Measurements from ENCODE around the gene MGAT5.
"Not testable (repeated sequence)": the region's sequence is repeated elsewhere in the genome, so short reads cannot be mapped to it uniquely, and the experiment has no call there.

The MGAT5 gene

DNA sequence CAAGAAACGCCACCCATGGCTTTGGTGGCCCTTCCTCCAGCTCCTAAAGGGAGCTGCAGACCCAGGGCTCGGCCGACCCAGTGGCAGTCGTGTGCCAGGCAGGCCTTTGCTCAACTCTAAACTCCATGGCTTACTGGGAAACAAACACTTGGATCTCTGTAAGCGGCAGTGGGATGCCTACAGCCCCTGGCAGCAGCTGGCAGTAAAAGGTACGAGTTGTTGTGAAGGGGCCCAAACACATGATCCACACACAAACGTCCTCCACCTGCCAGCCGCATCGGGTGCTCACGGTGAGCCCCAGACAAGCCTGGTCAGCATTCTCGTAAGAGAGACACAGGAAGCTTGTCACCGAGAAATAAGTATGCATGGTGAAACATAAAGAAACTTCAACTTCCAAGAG, 214.9 kb downstream of the MGAT5 start:
- H3K4me3 ChIP-seq (ENCODE audit: low read depth, low read length): no peak overlapping the region
- no peak overlapping the region for H3K27ac ChIP-seq (ENCODE audit: low read depth, low read length)
- no peak overlapping the region for H3K9ac ChIP-seq (ENCODE audit: low read length)

DNA sequence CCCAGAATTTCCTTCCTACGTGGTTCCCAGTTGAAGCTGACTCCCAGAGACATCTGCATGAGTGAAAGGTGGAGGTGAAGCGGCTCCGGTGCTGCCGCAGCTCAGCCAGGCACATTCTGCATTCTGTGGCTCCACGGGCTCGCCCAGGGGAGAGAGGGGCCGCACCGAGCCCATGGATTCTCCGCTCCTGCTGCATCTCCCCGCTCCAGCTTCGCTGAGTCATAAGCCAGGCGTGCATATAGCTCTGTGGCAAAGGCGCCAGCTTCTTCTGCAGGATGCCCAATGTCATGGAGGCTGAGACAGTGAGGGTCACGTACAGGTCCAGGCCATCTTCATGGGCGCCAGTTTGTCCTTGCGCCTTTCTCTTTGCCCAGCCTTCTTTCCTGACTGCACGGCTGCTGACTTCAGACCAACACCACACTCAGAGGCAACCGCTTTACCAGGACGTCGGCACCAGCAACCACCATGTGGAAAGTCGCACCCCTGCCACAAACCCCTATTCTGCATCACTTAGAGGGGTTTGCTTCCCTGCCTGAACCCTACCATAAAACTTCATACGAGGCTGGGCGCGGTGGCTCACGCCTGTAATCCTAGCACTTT, 215.7 kb downstream of the MGAT5 start:
- no peaks in the 10 kb centered on the region for H3K4me1 ChIP-seq (ENCODE audit: control insufficient read depth, insufficient read depth, low read length)
- H3K27ac ChIP-seq (ENCODE audit: low read depth, low read length): no peak overlapping the region
- no peaks in the 10 kb centered on the region for H3K9me3 ChIP-seq (ENCODE audit: control insufficient read depth, insufficient read depth, low read depth, low read length)
- no peaks in the 10 kb centered on the region for H3K36me3 ChIP-seq (ENCODE audit: control insufficient read depth, insufficient read depth, low read length)
- H3K27me3 ChIP-seq (ENCODE audit: control insufficient read depth, insufficient read depth, low read length): no peaks in the 10 kb centered on the region
- no peak overlapping the region for H3K4me3 ChIP-seq (ENCODE audit: low read depth, low read length)
- no peak overlapping the region for H3K9ac ChIP-seq (ENCODE audit: low read length)

More for the DNA sequence above, 214.9 kb downstream of the MGAT5 start:
- H3K9me3 ChIP-seq (ENCODE audit: control insufficient read depth, insufficient read depth, low read depth, low read length): no peaks in the 10 kb centered on the region
- H3K27me3 ChIP-seq (ENCODE audit: control insufficient read depth, insufficient read depth, low read length): no peaks in the 10 kb centered on the region
- H3K4me1 ChIP-seq (ENCODE audit: control insufficient read depth, insufficient read depth, low read length): no peaks in the 10 kb centered on the region
- no peaks in the 10 kb centered on the region for H3K36me3 ChIP-seq (ENCODE audit: control insufficient read depth, insufficient read depth, low read length)

DNA sequence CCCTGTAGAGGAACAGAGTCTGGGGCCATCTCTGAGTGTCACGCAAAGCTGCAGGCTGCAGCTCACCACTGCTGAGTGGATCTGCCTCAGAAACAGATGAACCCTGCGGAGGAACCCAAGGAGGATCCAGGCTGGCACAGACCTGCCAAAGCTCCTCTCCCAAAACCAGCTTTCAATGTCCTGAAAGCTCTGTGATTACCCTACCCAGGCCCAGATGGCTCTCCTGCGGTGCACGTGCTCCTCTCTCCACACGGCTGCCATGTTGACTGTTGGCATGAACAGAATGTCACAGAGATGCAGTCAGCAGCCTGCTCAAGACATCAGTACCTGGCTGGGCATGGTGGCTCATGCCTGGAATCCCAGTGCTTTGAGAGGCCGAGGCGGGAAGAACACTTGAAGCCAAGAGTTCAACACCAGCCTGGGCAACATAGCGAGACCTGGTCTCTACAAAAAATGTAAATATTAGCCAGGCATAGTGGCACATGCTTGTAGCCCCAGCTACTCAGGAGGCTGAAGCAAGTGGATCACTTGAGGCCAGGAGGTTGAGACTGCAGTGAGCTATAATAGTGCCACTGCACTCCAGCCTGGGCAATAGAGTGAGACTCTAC, 216.8 kb downstream of the MGAT5 start:
- no peaks in the 10 kb centered on the region for H3K9me3 ChIP-seq (ENCODE audit: control insufficient read depth, insufficient read depth, low read depth, low read length)
- no peaks in the 10 kb centered on the region for H3K4me1 ChIP-seq (ENCODE audit: control insufficient read depth, insufficient read depth, low read length)
- H3K9ac ChIP-seq (ENCODE audit: low read length): no peak overlapping the region
- no peaks in the 10 kb centered on the region for H3K27me3 ChIP-seq (ENCODE audit: control insufficient read depth, insufficient read depth, low read length)
- no peak overlapping the region for H3K27ac ChIP-seq (ENCODE audit: low read depth, low read length)
- H3K36me3 ChIP-seq (ENCODE audit: control insufficient read depth, insufficient read depth, low read length): no peaks in the 10 kb centered on the region
- H3K4me3 ChIP-seq (ENCODE audit: low read depth, low read length): no peak overlapping the region

DNA sequence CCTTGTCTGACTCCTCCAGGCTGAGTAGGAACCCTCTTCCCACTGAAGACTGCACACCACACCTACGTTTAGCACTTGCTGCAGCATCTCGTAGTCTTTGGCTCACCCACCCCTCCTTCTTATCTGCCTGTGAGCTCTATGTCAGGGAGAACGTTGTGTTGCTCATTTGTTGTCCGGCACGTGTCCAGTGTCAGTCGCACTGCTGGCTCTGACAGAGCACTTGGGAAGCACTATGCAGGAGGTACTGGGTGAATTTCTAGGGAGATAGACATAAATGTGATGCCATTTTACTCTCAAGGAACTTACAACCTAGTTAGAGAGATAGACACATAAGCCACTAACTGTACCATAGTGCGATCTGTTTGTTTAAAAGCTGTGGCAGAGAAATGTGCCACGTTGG, 223.1 kb downstream of the MGAT5 start:
- not testable (repeated sequence) for H3K4me3 ChIP-seq (ENCODE audit: low read depth, low read length); H3K4me1 ChIP-seq (ENCODE audit: control insufficient read depth, insufficient read depth, low read length); H3K27me3 ChIP-seq (ENCODE audit: control insufficient read depth, insufficient read depth, low read length); H3K9ac ChIP-seq (ENCODE audit: low read length); H3K27ac ChIP-seq (ENCODE audit: low read depth, low read length); H3K36me3 ChIP-seq (ENCODE audit: control insufficient read depth, insufficient read depth, low read length); H3K9me3 ChIP-seq (ENCODE audit: control insufficient read depth, insufficient read depth, low read depth, low read length)

DNA sequence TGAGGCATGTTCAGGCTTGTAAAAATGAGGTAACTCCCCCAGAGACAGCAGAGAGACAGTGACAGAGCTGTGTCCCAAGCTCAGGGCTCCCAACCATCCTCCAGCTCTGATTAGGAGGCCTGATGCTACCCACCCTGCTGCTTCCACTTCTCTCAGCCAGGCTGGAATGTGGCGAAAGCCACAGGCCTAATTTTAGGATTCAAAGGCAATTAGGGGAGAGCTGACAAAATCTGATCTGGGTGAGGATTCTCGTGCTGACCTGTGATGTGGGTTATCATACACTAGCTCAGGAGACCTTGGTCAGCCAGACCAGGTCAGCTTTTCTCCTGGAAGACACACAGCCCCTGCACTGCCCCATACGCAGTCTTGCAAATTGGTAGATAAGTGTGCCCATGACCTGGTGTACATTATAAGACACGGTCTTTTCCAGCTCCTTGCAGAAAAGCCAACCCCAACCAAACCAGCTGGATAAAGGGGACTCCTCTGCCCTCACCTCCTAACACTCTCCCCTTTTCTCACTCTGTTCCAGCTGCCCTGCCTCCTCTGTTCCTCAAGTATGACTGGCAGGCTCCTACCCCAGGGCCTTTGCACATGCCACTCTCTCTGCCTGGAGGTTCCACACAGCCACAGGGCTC, 225.9 kb downstream of the MGAT5 start:
- H3K9me3 ChIP-seq (ENCODE audit: control insufficient read depth, insufficient read depth, low read depth, low read length): no peaks in the 10 kb centered on the region
- H3K9ac ChIP-seq (ENCODE audit: low read length): no peak overlapping the region
- H3K4me3 ChIP-seq (ENCODE audit: low read depth, low read length): no peak overlapping the region
- no peaks in the 10 kb centered on the region for H3K4me1 ChIP-seq (ENCODE audit: control insufficient read depth, insufficient read depth, low read length)
- no peak overlapping the region for H3K27ac ChIP-seq (ENCODE audit: low read depth, low read length)
- H3K36me3 ChIP-seq (ENCODE audit: control insufficient read depth, insufficient read depth, low read length): no peaks in the 10 kb centered on the region
- H3K27me3 ChIP-seq (ENCODE audit: control insufficient read depth, insufficient read depth, low read length): no peaks in the 10 kb centered on the region

DNA sequence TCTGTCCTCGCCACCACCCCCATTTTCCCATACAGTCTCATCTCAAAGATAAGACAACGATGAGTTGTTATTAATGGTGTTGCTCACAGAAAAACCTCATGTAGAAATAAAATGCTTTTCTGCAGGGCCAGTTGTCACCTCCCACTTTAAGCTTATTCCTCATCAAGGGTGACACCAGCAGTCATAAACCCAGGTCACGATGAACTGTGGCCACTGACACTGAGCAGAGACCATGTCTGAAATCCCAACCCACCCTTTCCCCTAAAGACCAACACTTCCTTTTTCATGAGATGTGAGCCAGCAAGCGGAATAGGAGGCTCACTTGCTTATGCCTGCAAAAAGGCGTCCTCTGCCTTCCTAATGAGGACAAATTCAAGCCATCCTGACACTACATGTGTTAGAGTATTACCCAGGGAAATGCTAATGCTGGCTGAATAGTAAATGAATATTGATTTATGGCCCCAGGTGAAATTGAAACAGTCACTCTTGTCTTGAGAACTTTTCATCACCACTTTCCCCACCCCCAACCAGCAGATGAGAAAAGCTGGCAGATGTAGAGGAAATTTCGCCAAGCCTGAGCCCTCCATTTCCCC, 228.4 kb downstream of the MGAT5 start:
- H3K9ac ChIP-seq (ENCODE audit: low read length): no peak overlapping the region
- H3K9me3 ChIP-seq (ENCODE audit: control insufficient read depth, insufficient read depth, low read depth, low read length): no peaks in the 10 kb centered on the region
- H3K4me1 ChIP-seq (ENCODE audit: control insufficient read depth, insufficient read depth, low read length): no peaks in the 10 kb centered on the region
- H3K27me3 ChIP-seq (ENCODE audit: control insufficient read depth, insufficient read depth, low read length): no peaks in the 10 kb centered on the region
- H3K4me3 ChIP-seq (ENCODE audit: low read depth, low read length): no peak overlapping the region
- no peaks in the 10 kb centered on the region for H3K36me3 ChIP-seq (ENCODE audit: control insufficient read depth, insufficient read depth, low read length)
- H3K27ac ChIP-seq (ENCODE audit: low read depth, low read length): no peak overlapping the region

DNA sequence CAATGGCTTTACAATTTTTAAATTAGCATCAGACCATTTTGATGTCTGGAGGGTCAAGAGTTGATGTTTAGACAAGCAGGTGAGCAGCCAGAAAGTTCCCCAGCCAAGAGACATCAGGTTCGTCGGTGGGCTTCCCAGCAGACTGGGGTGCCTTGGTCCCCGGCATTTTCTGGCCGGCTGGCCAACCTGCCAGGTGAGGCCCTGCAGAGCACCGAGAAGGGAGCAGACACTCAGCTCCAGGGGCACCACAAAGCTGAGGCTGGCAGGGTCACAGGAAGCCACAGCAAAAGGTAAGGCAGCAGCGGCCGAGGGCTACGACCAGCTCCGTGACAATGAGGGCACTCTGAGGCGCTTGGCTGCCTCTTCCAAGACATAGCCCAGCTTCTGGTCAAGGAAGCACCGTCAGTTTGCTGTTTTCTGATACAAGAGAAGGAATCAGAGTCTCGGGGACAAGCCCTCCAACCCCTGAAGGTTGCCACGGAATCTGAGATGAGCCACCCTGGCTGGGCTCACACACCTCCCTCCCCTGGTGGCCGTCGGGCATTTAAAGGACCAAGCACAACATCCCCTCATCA, 229.0 kb downstream of the MGAT5 start:
- no peak overlapping the region for H3K9ac ChIP-seq (ENCODE audit: low read length)
- no peaks in the 10 kb centered on the region for H3K36me3 ChIP-seq (ENCODE audit: control insufficient read depth, insufficient read depth, low read length)
- H3K4me3 ChIP-seq (ENCODE audit: low read depth, low read length): no peak overlapping the region
- H3K27me3 ChIP-seq (ENCODE audit: control insufficient read depth, insufficient read depth, low read length): no peaks in the 10 kb centered on the region
- no peaks in the 10 kb centered on the region for H3K4me1 ChIP-seq (ENCODE audit: control insufficient read depth, insufficient read depth, low read length)
- H3K27ac ChIP-seq (ENCODE audit: low read depth, low read length): no peak overlapping the region
- H3K9me3 ChIP-seq (ENCODE audit: control insufficient read depth, insufficient read depth, low read depth, low read length): no peaks in the 10 kb centered on the region

DNA sequence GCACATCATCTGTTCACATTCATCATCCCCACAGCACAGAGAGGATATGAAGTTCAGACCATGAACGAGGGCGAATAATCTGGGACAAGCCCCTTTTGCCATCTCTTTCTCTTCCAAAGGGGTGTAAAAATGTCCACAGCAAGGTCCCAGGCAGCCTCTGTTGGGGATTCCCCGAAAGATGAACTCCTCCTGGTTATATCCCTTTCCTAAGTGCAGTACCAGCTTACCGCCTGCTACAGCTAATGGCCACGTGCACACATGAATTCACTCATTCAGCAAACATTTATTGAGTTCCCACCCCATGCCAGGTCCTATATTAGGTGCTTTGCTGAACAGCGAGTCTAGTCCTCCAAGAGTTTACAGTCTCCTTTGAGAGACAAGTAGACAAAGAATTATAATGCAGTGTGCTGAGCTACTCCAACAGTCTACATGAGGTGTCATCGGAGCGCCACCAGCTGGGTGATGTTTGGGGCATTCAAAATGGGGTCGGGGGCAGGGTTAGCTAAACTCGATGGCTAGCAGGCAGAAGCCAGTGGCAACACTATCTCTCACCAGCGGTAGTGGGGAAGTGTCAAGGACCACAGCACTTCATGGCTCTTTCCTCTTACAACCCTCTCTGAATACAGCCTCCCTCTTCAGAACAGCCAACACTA, 236.0 kb downstream of the MGAT5 start:
- Histone ChIP-seq H3K4me1 (ENCODE audit: control insufficient read depth, insufficient read depth, low read length) (no peaks in the 10 kb centered on the region), H3K27me3 (ENCODE audit: control insufficient read depth, insufficient read depth, low read length) (no peaks in the 10 kb centered on the region; the same call in 1 of the 2 replicates), H3K9ac (ENCODE audit: low read length) (no peak overlapping the region), H3K4me3 (ENCODE audit: low read depth, low read length) (no peak overlapping the region), H3K36me3 (ENCODE audit: control insufficient read depth, insufficient read depth, low read length) (no peaks in the 10 kb centered on the region), H3K9me3 (ENCODE audit: control insufficient read depth, insufficient read depth, low read depth, low read length) (no peaks in the 10 kb centered on the region), H3K27ac (ENCODE audit: low read depth, low read length) (no peak overlapping the region)

DNA sequence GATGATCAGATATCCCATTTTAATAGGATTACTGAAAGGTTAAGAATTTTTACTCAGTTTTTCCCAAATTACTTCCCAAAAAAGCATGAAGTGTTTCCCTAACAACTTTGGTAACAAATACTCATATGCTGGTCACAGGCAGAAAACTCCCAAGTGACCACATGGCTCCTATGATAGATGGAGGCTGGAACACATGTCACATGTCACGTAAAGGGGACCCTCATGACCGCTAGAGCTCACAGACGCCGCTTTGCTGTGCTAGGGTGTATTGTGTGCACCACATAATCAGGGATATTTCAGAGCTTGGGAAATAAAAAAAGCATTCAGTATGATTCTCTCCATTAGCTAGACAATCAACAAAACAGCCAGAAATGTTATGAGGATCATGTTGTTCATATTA, 236.7 kb downstream of the MGAT5 start:
- no peak overlapping the region for H3K4me3 ChIP-seq (ENCODE audit: low read depth, low read length)
- no peaks in the 10 kb centered on the region for H3K36me3 ChIP-seq (ENCODE audit: control insufficient read depth, insufficient read depth, low read length)
- no peak overlapping the region for H3K27ac ChIP-seq (ENCODE audit: low read depth, low read length)

DNA sequence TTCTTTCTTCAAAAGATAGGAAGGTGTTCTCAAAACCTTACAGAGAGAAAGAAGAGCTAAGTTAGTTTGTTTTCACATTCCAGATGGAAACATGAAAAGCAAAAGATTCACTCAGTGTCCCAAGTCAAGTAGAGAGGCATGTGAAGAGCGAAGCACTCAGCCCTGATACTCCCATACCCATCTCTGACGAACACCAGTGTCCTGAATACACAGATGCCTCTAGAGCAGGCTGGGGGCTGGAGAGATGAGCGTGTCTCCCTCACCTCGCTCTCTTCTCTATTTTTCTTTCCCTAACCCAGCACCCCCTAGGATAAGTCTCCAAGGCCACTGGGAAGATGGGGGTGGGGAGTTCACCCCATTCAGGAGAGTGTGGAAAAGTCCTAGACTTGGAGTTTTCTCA, 237.2 kb downstream of the MGAT5 start:
- Histone ChIP-seq H3K27me3 (ENCODE audit: control insufficient read depth, insufficient read depth, low read length) (no peaks in the 10 kb centered on the region; the same call in 1 of the 2 replicates), H3K36me3 (ENCODE audit: control insufficient read depth, insufficient read depth, low read length) (no peaks in the 10 kb centered on the region), H3K9me3 (ENCODE audit: control insufficient read depth, insufficient read depth, low read depth, low read length) (no peaks in the 10 kb centered on the region), H3K4me1 (ENCODE audit: control insufficient read depth, insufficient read depth, low read length) (no peaks in the 10 kb centered on the region), H3K4me3 (ENCODE audit: low read depth, low read length) (no peak overlapping the region), H3K9ac (ENCODE audit: low read length) (no peak overlapping the region), H3K27ac (ENCODE audit: low read depth, low read length) (no peak overlapping the region)

More for the DNA sequence above, 236.7 kb downstream of the MGAT5 start:
- Histone ChIP-seq H3K9me3 (ENCODE audit: control insufficient read depth, insufficient read depth, low read depth, low read length) (no peaks in the 10 kb centered on the region), H3K9ac (ENCODE audit: low read length) (no peak overlapping the region), H3K27me3 (ENCODE audit: control insufficient read depth, insufficient read depth, low read length) (no peaks in the 10 kb centered on the region; the same call in 1 of the 2 replicates), H3K4me1 (ENCODE audit: control insufficient read depth, insufficient read depth, low read length) (no peaks in the 10 kb centered on the region)
